GM12865 (cell line): ENCODE data around the gene SLC26A2.
A peak's percentile ranks its signal among the peaks of the same experiment; 100 is the strongest.
"Not testable (repeated sequence)": the region's sequence is repeated elsewhere in the genome, so short reads cannot be mapped to it uniquely, and the experiment has no call there.

Source experiments
- DNase-seq: peaks from one replicate; pipeline ENCODE4 v3.0.0; 2010; ENCODE audit warnings: low read depth
- H3K4me3 ChIP-seq: 2 replicates; pipeline ENCODE4 v1.5.1; 2011; ENCODE audit warnings: mild to moderate bottlenecking, low read depth, low read length, control low read depth
- TF ChIP-seq, protein P1 (sequence below): IDR thresholded peaks from 2 replicates; pipeline ENCODE4 v1.5.1; 2011; ENCODE audit warnings: low read length, control low read depth, low read depth, inconsistent platforms; ENCODE audit not compliant: insufficient read depth; ENCODE audit errors: missing control alignments

The SLC26A2 gene

DNA sequence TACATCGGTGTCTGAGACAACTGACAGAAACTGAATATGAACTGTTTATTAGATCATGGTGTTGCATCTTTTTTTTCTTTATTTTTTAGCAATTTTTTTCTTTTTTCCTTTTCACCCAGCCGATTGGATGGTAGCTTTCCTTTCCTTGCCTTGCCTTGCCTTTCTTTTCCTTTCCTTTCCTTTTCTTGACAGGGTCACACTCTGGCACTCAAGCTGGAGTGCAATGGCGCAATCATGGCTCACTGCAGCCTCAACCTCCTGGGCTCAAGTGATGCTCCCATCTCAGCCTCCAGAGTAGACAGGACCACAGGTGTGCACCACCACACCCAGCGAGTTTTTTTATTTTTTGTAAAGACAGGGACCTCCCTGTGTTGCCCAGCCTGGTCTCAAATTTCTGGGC lies 18.8 kb upstream of the SLC26A2 start:
- no peak overlapping the region for H3K4me3 ChIP-seq
- DNase-seq = no peak
- TF ChIP-seq, protein P1, sequence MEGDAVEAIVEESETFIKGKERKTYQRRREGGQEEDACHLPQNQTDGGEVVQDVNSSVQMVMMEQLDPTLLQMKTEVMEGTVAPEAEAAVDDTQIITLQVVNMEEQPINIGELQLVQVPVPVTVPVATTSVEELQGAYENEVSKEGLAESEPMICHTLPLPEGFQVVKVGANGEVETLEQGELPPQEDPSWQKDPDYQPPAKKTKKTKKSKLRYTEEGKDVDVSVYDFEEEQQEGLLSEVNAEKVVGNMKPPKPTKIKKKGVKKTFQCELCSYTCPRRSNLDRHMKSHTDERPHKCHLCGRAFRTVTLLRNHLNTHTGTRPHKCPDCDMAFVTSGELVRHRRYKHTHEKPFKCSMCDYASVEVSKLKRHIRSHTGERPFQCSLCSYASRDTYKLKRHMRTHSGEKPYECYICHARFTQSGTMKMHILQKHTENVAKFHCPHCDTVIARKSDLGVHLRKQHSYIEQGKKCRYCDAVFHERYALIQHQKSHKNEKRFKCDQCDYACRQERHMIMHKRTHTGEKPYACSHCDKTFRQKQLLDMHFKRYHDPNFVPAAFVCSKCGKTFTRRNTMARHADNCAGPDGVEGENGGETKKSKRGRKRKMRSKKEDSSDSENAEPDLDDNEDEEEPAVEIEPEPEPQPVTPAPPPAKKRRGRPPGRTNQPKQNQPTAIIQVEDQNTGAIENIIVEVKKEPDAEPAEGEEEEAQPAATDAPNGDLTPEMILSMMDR = no peak

DNA sequence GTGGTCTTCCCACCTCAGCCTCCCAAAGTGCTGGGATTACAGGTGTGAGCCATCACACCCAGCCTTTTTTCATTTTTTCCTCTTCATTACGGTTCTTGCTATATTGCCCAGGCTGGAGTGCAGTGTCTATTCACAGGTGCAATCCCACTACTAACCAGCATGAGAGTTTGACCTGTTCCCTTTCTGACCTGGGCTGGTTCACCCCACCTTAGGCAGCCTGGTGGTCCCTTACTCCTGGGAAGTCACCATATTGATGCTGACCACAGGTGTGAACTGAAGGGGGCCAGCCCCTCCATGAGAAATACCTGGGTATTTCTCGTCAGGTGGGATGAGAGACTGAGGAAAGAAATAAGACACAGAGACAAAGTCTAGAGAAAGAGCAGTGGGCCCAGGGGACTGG lies 18.4 kb upstream of the SLC26A2 start:
- H3K4me3 ChIP-seq = no peak overlapping the region
- TF ChIP-seq, protein P1 = no peak
- no peak for DNase-seq

DNA sequence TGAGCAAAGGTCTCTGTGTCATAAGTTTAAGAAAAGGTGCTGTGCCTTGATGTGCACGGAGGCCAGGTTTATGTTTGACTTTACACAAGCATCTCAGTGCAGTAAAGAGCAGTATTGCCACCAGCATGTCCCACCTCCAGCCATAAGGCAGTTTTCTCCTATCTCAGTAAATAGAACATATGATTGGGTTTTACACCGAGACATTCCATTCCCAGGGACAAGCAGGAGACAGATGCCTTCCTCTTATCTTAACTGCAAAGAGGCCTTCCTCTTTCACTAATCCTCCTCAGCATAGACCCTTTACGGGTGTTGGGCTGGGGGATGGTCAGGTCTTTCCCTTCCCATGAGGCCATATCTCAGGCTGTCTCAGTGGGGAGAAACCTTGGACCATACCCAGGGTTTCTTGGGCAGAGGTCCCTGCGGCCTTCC lies 17.8 kb upstream of the SLC26A2 start:
- DNase-seq, H3K4me3 ChIP-seq: not testable (repeated sequence)

DNA sequence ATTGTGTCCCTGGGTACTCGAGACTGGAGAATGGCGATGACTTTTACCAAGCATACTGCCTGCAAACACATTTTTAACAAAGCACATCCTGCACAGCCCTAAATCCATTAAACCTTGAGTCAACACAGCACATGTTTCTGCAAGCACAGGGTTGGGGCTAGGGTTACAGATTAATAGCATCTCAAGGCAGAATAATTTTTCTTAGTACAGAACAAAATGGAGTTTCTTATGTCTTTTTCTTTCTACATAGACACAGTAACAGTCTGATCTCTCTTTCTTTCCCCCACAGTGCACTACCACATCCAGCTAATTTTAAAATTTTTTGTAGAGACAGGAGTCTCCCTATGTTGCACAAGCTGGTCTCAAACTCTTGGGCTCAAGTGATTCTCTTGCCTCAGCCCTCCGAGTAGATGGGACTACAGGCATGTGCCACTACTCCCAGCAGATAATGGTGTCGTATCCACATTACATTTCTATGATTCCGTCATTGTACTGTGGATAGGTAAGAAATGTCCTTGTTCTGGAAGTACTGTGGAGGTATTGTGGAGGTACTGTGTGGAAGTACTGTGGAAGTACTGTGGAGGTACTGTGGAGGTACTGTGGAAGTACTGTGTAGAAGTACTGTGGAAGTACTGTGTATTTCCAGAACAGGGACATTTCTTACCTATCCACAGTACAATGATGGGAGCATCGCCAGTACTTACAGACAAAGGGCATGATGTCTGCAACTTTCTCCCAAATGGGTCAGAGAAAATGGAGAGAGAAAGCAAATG lies 17.2 kb upstream of the SLC26A2 start:
- DNase-seq, H3K4me3 ChIP-seq: not testable (repeated sequence)

DNA sequence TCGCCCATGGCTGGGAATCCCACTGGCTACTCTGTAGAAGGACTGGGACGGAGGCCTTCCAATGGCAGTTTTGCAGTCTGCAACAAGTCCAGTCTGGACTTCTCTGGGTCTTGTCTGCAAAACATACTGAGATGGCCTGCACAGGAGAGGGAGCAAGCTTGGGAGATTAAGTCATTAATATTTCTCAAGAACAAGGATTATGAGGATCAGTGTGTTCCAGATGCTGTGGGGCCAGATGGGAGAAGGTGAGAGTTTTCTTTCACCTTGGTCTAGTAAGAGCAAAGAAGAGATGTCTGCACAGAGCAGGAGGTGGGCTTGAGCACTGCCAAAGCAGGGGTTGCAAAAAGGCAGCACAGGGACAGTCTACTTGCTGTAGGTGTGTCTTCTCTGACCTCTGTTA lies 15.9 kb upstream of the SLC26A2 start, which contains the start of gene PDE6A:
Gene PDE6A (minus strand): TSS at position 128 of the 400 bp plus-strand sequence. CDS start 120 bp downstream, at position 8.
- TF ChIP-seq, protein P1 = no peak
- DNase-seq = no peak
- no peak within 1 kb of the TSS for H3K4me3 ChIP-seq

DNA sequence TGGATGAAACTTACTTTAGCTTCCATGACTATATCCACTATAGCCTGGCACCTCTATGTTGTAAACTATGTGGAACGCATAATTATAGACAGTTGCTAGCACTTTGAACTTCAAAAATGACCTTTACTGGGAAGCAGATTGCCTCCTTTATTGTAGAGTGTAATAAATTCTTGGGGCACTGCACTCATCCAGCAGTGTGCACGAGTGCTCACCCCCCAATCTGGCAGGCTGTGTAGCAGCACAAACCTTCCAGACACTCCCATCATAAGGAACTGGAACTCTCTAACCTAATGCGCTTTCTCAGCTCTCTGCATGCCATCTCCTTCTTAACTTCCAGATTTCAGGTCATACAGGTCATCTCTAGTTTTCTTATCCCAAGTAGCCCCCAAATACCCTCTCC lies 14.4 kb upstream of the SLC26A2 start:
- TF ChIP-seq, protein P1 = no peak
- H3K4me3 ChIP-seq = no peak overlapping the region
- DNase-seq = no peak

DNA sequence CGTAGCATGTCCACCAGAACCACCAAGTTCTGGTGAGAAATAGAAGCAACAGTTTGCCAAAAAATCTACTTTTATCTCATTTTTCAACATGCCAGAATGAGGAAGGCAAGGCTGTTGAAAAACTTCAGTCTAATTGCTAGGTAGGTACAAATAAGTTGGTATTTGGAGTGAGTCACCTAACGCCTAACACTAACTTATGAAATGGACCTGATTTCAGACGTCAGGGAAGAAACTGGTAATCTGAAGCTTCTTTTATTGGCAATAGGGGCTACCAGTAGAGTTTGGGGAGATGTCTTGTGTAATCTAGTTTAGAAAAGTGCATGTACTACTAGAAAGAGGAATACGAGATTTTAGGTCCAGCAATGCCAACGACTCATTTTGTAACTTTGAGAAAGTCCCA lies 11.6 kb upstream of the SLC26A2 start:
- DNase-seq = no peak
- no peak overlapping the region for H3K4me3 ChIP-seq
- TF ChIP-seq, protein P1 = no peak

DNA sequence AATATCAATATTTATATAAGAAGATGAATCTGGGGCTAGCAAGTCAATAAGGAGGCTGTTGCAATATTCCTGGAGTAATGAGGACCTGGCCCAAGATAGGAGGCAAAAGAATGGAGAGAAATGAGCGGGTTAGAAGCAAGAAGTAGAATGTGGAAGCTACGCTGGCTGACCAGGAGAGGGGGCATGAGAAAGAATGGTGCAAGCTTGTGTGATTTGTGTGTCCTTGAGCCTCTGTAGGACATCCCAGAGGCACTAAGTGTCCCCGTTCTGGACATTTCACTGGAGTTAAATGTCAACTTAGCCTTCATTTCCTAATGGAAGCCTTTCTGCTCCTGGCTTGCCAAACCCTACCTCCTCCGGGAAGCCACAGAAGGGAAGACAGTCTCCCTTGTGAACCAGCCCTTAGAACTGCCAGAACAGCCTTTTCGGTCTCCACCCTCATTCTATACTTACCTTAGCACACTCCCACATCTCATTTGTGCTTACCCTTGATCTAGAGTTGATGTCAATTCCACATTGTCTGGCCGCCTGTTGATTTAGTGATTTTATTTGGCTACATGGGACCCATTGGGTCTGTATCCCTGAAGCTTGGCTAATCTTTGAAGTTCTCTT lies 9.3 kb upstream of the SLC26A2 start:
- TF ChIP-seq, protein P1 = peak; percentile 12
- DNase-seq = peak; percentile 21
- no peak overlapping the region for H3K4me3 ChIP-seq
